ENCODE results near the gene TTC23. TPM values are rescaled to one million over a fixed set of nuclear protein-coding genes. Genes with fewer than 3 reads are reported as not detected.

The TTC23 gene
- total RNA-seq, 4 donors from 2014 or later: 19.9 to 45.3 (median 34.0) TPM

DNA sequence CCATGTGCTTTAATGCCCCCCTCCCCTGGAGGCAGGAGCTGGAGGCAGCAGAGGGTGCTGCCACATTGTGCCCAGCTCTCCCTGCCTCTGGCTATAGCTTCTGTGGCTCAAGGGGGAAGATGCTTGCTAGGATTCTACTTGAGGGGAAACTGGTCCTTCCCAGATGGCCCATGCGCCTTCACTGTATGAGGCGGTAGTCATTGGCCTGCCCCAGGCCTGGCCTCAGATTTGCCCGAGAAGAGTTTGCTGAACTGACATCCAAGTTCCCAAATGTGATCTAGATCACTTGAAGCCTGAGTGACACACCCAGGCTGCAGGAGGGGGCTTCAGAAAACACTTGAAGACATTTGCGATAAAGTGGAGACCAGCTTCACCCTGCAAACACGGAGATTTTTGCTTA is 140.4 kb downstream of the TTC23 start:
- H3K4me3 ChIP-seq (replicated peaks in 1 of 3): no peak overlapping the region
- no peaks in the 10 kb centered on the region for H3K36me3 ChIP-seq
- TF ChIP-seq POLR2A (IDR thresholded peaks at IDR 0.05): no peak
- TF ChIP-seq, protein P1, sequence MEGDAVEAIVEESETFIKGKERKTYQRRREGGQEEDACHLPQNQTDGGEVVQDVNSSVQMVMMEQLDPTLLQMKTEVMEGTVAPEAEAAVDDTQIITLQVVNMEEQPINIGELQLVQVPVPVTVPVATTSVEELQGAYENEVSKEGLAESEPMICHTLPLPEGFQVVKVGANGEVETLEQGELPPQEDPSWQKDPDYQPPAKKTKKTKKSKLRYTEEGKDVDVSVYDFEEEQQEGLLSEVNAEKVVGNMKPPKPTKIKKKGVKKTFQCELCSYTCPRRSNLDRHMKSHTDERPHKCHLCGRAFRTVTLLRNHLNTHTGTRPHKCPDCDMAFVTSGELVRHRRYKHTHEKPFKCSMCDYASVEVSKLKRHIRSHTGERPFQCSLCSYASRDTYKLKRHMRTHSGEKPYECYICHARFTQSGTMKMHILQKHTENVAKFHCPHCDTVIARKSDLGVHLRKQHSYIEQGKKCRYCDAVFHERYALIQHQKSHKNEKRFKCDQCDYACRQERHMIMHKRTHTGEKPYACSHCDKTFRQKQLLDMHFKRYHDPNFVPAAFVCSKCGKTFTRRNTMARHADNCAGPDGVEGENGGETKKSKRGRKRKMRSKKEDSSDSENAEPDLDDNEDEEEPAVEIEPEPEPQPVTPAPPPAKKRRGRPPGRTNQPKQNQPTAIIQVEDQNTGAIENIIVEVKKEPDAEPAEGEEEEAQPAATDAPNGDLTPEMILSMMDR (IDR thresholded peaks at IDR 0.05): no peak
- no peak overlapping the region for H3K27ac ChIP-seq
- WGBS, 2 donors: 94% methylated on average over 5 of the region's 5 CpGs
- peaks cover 6 to 14% of the 10 kb centered on the region in 2 donors for H3K4me1 ChIP-seq
- no peaks in the 10 kb centered on the region for H3K27me3 ChIP-seq
- intact Hi-C loops (cut with DNase I): no loop called here
- H3K9me3 ChIP-seq: no peaks in the 10 kb centered on the region
- no peak for DNase-seq

DNA sequence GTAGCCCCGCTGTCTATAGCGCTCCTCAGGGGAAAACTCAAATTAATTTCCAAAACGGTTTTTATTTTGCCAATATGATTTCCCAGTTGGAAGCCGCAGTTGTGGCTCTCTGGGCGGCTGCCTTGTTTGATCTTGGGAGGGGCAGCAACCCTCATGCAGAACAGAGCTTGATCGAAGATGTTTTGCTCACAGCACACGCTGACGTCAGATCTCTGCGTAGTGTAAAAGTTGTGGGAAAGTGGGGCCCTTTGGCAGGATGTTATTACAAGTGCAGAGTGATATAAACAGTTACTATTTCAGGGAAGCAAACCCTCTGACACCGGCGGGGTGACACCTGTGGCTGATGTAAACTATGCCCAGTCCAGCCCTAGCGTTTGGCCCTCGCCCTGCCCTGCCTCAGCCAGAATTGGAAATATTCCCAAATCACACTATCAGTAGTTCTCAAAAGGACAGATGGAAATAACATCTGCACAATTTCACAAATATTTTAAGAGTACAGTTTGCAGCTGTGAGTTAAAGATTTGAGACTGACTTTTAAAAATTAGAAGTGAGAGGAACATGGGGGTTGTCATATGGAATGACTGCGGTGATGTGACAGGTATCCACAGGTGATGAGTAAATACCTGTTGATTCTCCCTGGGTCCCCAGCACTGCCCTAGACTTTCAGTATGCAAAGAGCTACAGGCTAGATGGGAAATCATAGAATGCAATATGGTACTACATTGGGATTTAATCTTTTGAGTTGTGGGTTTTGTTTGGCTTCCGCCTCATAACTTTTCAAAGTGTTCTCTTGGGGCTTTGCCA is 142.8 kb downstream of the TTC23 start:
- no peaks in the 10 kb centered on the region for H3K27me3 ChIP-seq
- TF ChIP-seq, protein P1 (IDR thresholded peaks at IDR 0.05): no peak
- TF ChIP-seq POLR2A (IDR thresholded peaks at IDR 0.05): no peak
- no peaks in the 10 kb centered on the region for H3K9me3 ChIP-seq
- no peaks in the 10 kb centered on the region for H3K36me3 ChIP-seq
- 69 to 72% methylated on average over 15 of the region's 15 CpGs for WGBS, 2 donors
- DNase-seq: no peak
- H3K27ac ChIP-seq: peak overlapping the region in 1 of 3 donors; percentile 59
- peaks cover 6 to 14% of the 10 kb centered on the region in 2 donors for H3K4me1 ChIP-seq
- peak overlapping the region in 1 of 3 donors; percentile 61 for H3K4me3 ChIP-seq (replicated peaks in 1 of 3)
- intact Hi-C loops (cut with DNase I): no loop called here

DNA sequence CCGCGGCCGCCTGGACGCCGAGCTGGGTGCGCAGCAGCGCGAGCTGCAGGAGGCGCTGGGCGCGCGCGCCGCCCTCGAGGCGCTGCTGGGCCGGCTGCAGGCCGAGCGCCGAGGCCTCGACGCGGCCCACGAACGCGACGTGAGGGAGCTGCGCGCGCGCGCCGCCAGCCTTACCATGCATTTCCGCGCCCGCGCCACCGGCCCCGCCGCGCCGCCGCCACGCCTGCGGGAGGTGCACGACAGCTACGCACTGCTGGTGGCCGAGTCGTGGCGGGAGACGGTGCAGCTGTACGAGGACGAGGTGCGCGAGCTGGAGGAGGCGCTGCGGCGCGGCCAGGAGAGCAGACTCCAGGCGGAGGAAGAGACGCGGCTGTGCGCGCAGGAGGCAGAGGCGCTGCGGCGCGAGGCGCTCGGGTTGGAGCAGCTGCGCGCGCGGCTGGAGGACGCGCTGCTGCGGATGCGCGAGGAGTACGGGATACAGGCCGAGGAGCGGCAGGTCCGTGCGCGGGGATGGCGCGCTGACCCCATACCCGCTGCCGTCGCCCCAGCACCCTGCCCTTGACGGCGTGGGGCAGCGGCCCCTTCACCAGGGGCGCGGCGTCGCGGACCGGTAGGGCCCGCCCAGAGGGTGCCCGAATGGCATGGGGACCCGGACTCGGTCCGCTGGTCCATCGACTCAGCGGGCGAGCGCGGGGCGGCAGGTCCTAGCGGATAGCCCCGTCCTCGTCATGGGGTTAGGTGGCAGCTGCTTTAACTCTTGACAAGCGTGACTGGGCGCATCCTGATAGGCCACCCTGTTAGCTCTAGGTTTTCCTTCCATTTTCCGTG is 143.7 kb downstream of the TTC23 start:
- peak; percentile 50 to 59 for DNase-seq
- 6% methylated on average over 8 to 19 of the region's 116 CpGs for WGBS, 2 donors
- Histone ChIP-seq H3K4me3 (replicated peaks in 1 of 3) (peak overlapping the region; percentile 17 to 61 (median 32)), H3K9me3 (no peaks in the 10 kb centered on the region), H3K27me3 (no peaks in the 10 kb centered on the region), H3K36me3 (no peaks in the 10 kb centered on the region), H3K4me1 (peaks cover 6 to 14% of the 10 kb centered on the region in 2 donors), H3K27ac (peak overlapping the region in 2 of 3 donors; percentile 59 to 67)
- intact Hi-C loops (cut with DNase I): loop anchor here (2.0 kb wide), 1 partner anchor 107 kb away; no protein-coding TSS in a partner anchor
- TF ChIP-seq POLR2A (IDR thresholded peaks at IDR 0.05): no peak
- TF ChIP-seq, protein P1 (IDR thresholded peaks at IDR 0.05): no peak

DNA sequence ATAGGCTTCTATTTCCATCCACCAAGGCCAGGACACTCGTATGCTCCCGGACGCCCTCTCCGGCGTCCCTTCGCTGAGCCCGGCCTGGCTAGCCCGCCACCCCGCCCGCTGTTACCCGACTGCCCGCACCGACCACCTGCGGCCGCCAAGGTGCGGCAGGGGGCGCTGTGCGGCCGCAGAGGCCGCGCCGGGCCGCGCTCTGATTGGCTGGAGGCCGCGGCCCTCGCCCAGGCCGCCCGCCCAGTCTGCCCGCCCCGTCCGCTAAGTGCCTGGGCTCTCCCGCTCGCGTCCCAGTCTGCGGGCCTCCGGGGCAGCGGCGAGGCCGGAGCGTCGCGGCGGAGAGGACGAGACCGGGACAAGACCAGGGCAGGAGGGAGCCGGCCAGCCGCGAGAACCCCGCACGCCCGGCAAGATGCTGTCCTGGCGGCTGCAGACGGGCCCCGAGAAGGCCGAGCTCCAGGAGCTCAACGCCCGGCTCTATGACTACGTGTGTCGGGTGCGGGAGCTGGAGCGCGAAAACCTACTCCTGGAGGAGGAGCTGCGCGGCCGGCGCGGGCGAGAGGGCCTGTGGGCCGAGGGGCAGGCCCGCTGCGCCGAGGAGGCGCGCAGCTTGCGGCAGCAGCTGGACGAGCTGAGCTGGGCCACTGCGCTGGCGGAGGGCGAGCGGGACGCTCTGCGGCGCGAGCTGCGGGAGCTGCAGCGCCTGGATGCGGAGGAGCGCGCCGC is 144.4 kb downstream of the TTC23 start, which contains the start of gene SYNM:
SYNM (plus strand) TSS at position 293 of the 726 bp plus-strand sequence; CDS start at position 413, 120 bp downstream.
- Histone ChIP-seq H3K27me3 (no peaks in the 10 kb centered on the region), H3K4me1 (peaks cover 8 to 14% of the 10 kb centered on the region in 2 donors), H3K9me3 (no peaks in the 10 kb centered on the region), H3K36me3 (no peaks in the 10 kb centered on the region), H3K27ac (peak within 1 kb of the TSS in 2 of 3 donors; percentile 67 to 78), H3K4me3 (replicated peaks in 1 of 3) (peak within 1 kb of the TSS; percentile 32 to 61 (median 58))
- 0% methylated on average over 19 of the region's 91 CpGs; no CpG with 5 or more reads in 1 of the 2 donors for WGBS, 2 donors
- peak; percentile 71 to 76 for DNase-seq
- intact Hi-C loops (cut with DNase I): loop anchor here (2.0 kb wide), 1 partner anchor 108 kb away; no protein-coding TSS in a partner anchor
- peak in 1 of 2 donors; percentile 80 for TF ChIP-seq POLR2A (IDR thresholded peaks at IDR 0.05)
- TF ChIP-seq, protein P1 (IDR thresholded peaks at IDR 0.05): peak; percentile 22 to 98 (median 76)

All from thyroid gland (tissue), 4 donors.